Tibial nerve (tissue), 4 donors: ENCODE data around the gene CHRNA4.

Experiments
- EP300 ChIP-seq, 2 donors: sonication (generic); formaldehyde crosslinking; IDR thresholded peaks; one replicate each; pipeline ENCODE4 v1.6.1; 2017; ENCODE audit warnings: antibody characterized with exemption in 2 of 2, mild to moderate bottlenecking in 1 of 2
- POLR2A ChIP-seq, 2 donors: fragments of 450-650 bp; IDR thresholded peaks; one replicate each; pipeline ENCODE4 v1.6.1; 2017; ENCODE audit warnings: antibody characterized with exemption in 2 of 2, mild to moderate bottlenecking in 2 of 2, moderate library complexity in 2 of 2
- TF ChIP-seq, protein P1 (sequence below), 5 experiments: fragments of 200-600 bp in 3 of 5; fragments of 450-650 bp in 2 of 5; sonication (generic) in 3 of 5; IDR thresholded peaks; one replicate each; pipeline ENCODE4 v1.5.1; 2016 to 2019; ENCODE audit warnings: antibody characterized with exemption in 5 of 5, mild to moderate bottlenecking in 3 of 5, moderate library complexity in 2 of 5

- TF ChIP-seq, protein P1, sequence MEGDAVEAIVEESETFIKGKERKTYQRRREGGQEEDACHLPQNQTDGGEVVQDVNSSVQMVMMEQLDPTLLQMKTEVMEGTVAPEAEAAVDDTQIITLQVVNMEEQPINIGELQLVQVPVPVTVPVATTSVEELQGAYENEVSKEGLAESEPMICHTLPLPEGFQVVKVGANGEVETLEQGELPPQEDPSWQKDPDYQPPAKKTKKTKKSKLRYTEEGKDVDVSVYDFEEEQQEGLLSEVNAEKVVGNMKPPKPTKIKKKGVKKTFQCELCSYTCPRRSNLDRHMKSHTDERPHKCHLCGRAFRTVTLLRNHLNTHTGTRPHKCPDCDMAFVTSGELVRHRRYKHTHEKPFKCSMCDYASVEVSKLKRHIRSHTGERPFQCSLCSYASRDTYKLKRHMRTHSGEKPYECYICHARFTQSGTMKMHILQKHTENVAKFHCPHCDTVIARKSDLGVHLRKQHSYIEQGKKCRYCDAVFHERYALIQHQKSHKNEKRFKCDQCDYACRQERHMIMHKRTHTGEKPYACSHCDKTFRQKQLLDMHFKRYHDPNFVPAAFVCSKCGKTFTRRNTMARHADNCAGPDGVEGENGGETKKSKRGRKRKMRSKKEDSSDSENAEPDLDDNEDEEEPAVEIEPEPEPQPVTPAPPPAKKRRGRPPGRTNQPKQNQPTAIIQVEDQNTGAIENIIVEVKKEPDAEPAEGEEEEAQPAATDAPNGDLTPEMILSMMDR (IDR thresholded peaks at IDR 0.05) = no peak
- no peak for TF ChIP-seq EP300 (IDR thresholded peaks at IDR 0.05)
- TF ChIP-seq POLR2A (IDR thresholded peaks at IDR 0.05) = no peak
These were observed 11.6 kb downstream of the CHRNA4 start for GRCh38 chr20:63349516-63349895.
